Adrenal gland (tissue), 5 donors: ENCODE results near the gene RHNO1.

Experiments used
- CTCF ChIP-seq, 6 experiments: fragments of 450-650 bp in 4 of 6; fragments of 200-600 bp in 2 of 6; sonication (generic) in 1 of 6; IDR thresholded peaks; 1 replicate in 5 of 6; 2 replicates in 1 of 6; pipeline versions ENCODE4 v1.5.1 to v1.8.0; 2016 to 2021; ENCODE audit warnings: antibody characterized with exemption in 6 of 6, mild to moderate bottlenecking in 2 of 6, moderate library complexity in 1 of 6
- POLR2A ChIP-seq, 2 donors: fragments of 450-650 bp; IDR thresholded peaks; one replicate each; pipeline ENCODE4 v1.6.1; 2017; ENCODE audit warnings: antibody characterized with exemption in 2 of 2, mild to moderate bottlenecking in 2 of 2, moderate library complexity in 1 of 2
- donor health status: DM: no; HTN: no; CAD: no.

- TF ChIP-seq CTCF (IDR thresholded peaks at IDR 0.05) (no peak), POLR2A (IDR thresholded peaks at IDR 0.05) (no peak)
These were observed 35.9 kb upstream of the RHNO1 start for GRCh38 chr12:2841056-2841650.
